ENCODE results near the gene CACNA1B.

The CACNA1B gene

DNA sequence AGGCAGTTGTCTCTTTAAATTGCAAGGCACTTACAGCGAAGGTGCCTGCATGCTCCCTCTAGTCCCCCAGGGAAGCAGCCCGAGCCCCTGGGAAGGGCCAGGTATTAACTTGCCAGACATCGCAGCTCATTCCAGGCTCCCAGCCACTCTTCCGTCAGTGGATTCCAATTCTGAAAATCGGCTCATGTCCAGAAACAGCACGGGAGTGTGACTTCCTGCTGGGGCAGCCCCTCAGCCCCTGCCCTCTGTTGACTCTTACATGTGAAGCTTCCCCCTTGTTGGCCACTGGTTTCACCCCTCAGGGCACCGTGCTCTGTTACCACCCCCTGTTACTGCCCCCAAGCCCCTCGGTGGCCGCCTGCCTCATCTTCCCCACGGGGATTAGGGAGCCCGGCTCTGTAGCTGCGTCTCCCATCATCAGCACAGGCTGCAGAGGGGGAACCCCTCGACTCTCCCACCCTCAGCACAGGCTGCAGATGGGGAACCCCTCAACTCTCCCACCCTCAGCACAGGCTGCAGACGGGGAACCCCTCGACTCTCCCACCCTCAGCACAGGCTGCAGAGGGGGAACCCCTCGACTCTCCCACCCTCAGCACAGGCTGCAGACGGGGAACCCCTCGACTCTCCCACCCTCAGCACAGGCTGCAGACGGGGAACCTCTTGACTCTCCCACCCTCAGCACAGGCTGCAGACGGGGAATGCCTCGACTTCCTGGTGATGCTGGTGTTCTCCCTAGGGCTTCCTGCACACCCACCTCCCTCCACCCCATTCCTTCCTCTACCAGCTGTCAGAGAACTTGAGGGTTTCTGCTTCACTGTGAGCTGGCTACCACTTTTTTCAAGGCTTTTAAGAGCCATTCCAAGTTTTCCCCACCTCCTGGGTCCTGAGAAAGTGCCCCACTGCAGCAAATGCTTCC, 11.1 kb upstream of the CACNA1B start:
- Histone ChIP-seq H3K27ac (replicated peaks) (no peak overlapping the region), H3K27me3 (ENCODE audit: insufficient read depth, poor library complexity, severe bottlenecking) (no peaks in the 10 kb centered on the region), H3K4me3 (replicated peaks; ENCODE audit: insufficient read depth, low read length) (no peak overlapping the region)
- TF ChIP-seq, protein P1, sequence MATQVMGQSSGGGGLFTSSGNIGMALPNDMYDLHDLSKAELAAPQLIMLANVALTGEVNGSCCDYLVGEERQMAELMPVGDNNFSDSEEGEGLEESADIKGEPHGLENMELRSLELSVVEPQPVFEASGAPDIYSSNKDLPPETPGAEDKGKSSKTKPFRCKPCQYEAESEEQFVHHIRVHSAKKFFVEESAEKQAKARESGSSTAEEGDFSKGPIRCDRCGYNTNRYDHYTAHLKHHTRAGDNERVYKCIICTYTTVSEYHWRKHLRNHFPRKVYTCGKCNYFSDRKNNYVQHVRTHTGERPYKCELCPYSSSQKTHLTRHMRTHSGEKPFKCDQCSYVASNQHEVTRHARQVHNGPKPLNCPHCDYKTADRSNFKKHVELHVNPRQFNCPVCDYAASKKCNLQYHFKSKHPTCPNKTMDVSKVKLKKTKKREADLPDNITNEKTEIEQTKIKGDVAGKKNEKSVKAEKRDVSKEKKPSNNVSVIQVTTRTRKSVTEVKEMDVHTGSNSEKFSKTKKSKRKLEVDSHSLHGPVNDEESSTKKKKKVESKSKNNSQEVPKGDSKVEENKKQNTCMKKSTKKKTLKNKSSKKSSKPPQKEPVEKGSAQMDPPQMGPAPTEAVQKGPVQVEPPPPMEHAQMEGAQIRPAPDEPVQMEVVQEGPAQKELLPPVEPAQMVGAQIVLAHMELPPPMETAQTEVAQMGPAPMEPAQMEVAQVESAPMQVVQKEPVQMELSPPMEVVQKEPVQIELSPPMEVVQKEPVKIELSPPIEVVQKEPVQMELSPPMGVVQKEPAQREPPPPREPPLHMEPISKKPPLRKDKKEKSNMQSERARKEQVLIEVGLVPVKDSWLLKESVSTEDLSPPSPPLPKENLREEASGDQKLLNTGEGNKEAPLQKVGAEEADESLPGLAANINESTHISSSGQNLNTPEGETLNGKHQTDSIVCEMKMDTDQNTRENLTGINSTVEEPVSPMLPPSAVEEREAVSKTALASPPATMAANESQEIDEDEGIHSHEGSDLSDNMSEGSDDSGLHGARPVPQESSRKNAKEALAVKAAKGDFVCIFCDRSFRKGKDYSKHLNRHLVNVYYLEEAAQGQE (IDR thresholded peaks at IDR 0.05; ENCODE audit: insufficient replicate concordance, low read depth): no peak
- TF ChIP-seq, protein P2, sequence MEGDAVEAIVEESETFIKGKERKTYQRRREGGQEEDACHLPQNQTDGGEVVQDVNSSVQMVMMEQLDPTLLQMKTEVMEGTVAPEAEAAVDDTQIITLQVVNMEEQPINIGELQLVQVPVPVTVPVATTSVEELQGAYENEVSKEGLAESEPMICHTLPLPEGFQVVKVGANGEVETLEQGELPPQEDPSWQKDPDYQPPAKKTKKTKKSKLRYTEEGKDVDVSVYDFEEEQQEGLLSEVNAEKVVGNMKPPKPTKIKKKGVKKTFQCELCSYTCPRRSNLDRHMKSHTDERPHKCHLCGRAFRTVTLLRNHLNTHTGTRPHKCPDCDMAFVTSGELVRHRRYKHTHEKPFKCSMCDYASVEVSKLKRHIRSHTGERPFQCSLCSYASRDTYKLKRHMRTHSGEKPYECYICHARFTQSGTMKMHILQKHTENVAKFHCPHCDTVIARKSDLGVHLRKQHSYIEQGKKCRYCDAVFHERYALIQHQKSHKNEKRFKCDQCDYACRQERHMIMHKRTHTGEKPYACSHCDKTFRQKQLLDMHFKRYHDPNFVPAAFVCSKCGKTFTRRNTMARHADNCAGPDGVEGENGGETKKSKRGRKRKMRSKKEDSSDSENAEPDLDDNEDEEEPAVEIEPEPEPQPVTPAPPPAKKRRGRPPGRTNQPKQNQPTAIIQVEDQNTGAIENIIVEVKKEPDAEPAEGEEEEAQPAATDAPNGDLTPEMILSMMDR (IDR thresholded peaks at IDR 0.05; ENCODE audit: insufficient read depth, low read length): no peak
- TF ChIP-seq POLR2AphosphoS5 (IDR thresholded peaks at IDR 0.05; ENCODE audit: low read depth): no peak
- no peak for DNase-seq (ENCODE audit: low read depth in 1 of 2, low spot score in 1 of 2)

DNA sequence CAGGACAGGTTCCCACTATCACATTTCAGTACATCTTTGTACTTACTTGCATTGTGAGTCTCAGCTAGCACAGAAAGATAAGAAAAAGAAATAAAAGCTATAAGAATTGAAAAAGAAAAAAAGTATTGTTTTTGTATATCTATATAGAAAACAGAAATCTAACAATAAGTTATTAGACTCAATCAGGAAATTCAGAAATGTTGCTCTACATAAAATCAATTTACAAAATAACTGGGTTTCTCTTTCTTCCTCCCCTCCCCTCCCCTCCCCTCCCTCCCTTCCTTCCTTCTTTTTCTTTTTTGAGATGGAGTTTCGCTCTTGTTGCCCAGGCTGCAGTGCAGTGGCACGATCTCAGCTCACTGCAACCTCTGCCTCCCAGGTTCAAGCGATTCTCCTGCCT, 7.2 kb upstream of the CACNA1B start:
- Histone ChIP-seq H3K4me3 (replicated peaks; ENCODE audit: insufficient read depth, low read length) (no peak overlapping the region), H3K27ac (replicated peaks) (no peak overlapping the region), H3K27me3 (ENCODE audit: insufficient read depth, poor library complexity, severe bottlenecking) (no peaks in the 10 kb centered on the region)
- TF ChIP-seq, protein P1 (IDR thresholded peaks at IDR 0.05; ENCODE audit: insufficient replicate concordance, low read depth): no peak
- TF ChIP-seq, protein P2 (IDR thresholded peaks at IDR 0.05; ENCODE audit: insufficient read depth, low read length): no peak
- TF ChIP-seq POLR2AphosphoS5 (IDR thresholded peaks at IDR 0.05; ENCODE audit: low read depth): no peak
- no peak for TF ChIP-seq SPI1 (IDR thresholded peaks at IDR 0.05; ENCODE audit: borderline replicate concordance, low read depth)
- no peak for TF ChIP-seq GABPA (IDR thresholded peaks at IDR 0.05; ENCODE audit: low read depth)
- no peak for DNase-seq (ENCODE audit: low read depth in 1 of 2, low spot score in 1 of 2)

DNA sequence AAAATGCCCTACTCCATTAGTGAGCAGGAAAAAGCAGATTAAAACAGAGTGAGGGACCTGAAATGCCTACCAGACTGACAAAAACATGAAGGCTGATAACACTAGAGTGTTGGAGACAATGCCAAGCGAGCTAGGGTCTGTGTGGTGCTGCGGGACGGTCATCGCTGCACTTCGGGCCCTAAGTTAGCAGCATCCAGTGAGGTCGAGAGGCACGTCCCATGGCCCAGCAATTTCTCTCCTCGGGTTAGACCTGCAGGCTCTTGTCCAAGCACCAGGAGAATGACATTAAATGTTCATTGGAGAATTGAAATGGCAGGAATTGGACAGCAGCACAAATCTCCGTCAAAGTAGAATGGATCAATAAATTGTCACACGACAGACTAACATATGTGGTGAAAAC, 5.3 kb upstream of the CACNA1B start:
- H3K27me3 ChIP-seq (ENCODE audit: insufficient read depth, poor library complexity, severe bottlenecking): no peaks in the 10 kb centered on the region
- DNase-seq (ENCODE audit: low read depth in 1 of 2, low spot score in 1 of 2): no peak
- H3K27ac ChIP-seq (replicated peaks): no peak overlapping the region
- no peak for TF ChIP-seq GABPA (IDR thresholded peaks at IDR 0.05; ENCODE audit: low read depth)
- TF ChIP-seq, protein P2 (IDR thresholded peaks at IDR 0.05; ENCODE audit: insufficient read depth, low read length): no peak
- TF ChIP-seq, protein P1 (IDR thresholded peaks at IDR 0.05; ENCODE audit: insufficient replicate concordance, low read depth): no peak
- TF ChIP-seq POLR2AphosphoS5 (IDR thresholded peaks at IDR 0.05; ENCODE audit: low read depth): no peak
- TF ChIP-seq SPI1 (IDR thresholded peaks at IDR 0.05; ENCODE audit: borderline replicate concordance, low read depth): no peak
- no peak overlapping the region for H3K4me3 ChIP-seq (replicated peaks; ENCODE audit: insufficient read depth, low read length)
